GM21825 (cell line): ENCODE measurements around the gene CREB5.
"Not testable (repeated sequence)": the region's sequence is repeated elsewhere in the genome, so short reads cannot be mapped to it uniquely, and the experiment has no call there.

Experiments
- ATAC-seq: cut with Tn5 transposase; IDR thresholded peaks from one replicate; pipeline ENCODE4 v1.9.1; 2021; ENCODE audit warnings: mild to moderate bottlenecking, moderate library complexity; ENCODE audit not compliant: unreplicated experiment

Gene CREB5

GRCh38 chr7:28411876-28412662, at the start of gene CREB5:
CREB5 (plus strand) TSS chr7:28412518; CDS start chr7:28412915, 397 bp downstream.
- no peak for ATAC-seq

GRCh38 chr7:28362812-28363211, 49.5 kb upstream of the CREB5 start:
- ATAC-seq = no peak

- ATAC-seq = no peak
Observed at GRCh38 chr7:28364082-28364481, 48.2 kb upstream of the CREB5 start.

GRCh38 chr7:28369523-28369922, 42.8 kb upstream of the CREB5 start:
- ATAC-seq = no peak

- ATAC-seq = no peak
Observed at GRCh38 chr7:28371846-28372245, 40.5 kb upstream of the CREB5 start.

- ATAC-seq = no peak
Observed at GRCh38 chr7:28373990-28374389, 38.3 kb upstream of the CREB5 start.

GRCh38 chr7:28375729-28376128, 36.6 kb upstream of the CREB5 start:
- ATAC-seq = no peak

GRCh38 chr7:28376634-28377033, 35.7 kb upstream of the CREB5 start:
- ATAC-seq = no peak

- no peak for ATAC-seq
Observed at GRCh38 chr7:28378574-28379149, 33.7 kb upstream of the CREB5 start.

- no peak for ATAC-seq
Observed at GRCh38 chr7:28381466-28381865, 30.9 kb upstream of the CREB5 start.

- no peak for ATAC-seq
Observed at GRCh38 chr7:28382144-28382543, 30.2 kb upstream of the CREB5 start.

- no peak for ATAC-seq
Observed at GRCh38 chr7:28383975-28384374, 28.3 kb upstream of the CREB5 start.

GRCh38 chr7:28389504-28390395, 22.6 kb upstream of the CREB5 start:
- ATAC-seq = no peak

GRCh38 chr7:28390426-28390825, 21.9 kb upstream of the CREB5 start:
- ATAC-seq = no peak

- no peak for ATAC-seq
Observed at GRCh38 chr7:28392289-28392688, 20.0 kb upstream of the CREB5 start.

GRCh38 chr7:28395404-28395803, 16.9 kb upstream of the CREB5 start:
- ATAC-seq = no peak

GRCh38 chr7:28395831-28396230, 16.5 kb upstream of the CREB5 start:
- no peak for ATAC-seq

GRCh38 chr7:28397141-28397540, 15.2 kb upstream of the CREB5 start:
- ATAC-seq = no peak

GRCh38 chr7:28400838-28401360, 11.4 kb upstream of the CREB5 start:
- no peak for ATAC-seq

- not testable (repeated sequence) for ATAC-seq
Observed at GRCh38 chr7:28401567-28401966, 10.8 kb upstream of the CREB5 start.

- ATAC-seq = no peak
Observed at GRCh38 chr7:28405662-28406061, 6.7 kb upstream of the CREB5 start.
